ENCODE results near the gene MCOLN1. TPM values are rescaled to one million over a fixed set of nuclear protein-coding genes. Genes with fewer than 3 reads are reported as not detected.
A peak's percentile ranks its signal among the peaks of the same experiment; 100 is the strongest.

The MCOLN1 gene
- total RNA-seq, 4 donors from 2014 or later = 24.5 to 41.1 (median 31.9) TPM

DNA sequence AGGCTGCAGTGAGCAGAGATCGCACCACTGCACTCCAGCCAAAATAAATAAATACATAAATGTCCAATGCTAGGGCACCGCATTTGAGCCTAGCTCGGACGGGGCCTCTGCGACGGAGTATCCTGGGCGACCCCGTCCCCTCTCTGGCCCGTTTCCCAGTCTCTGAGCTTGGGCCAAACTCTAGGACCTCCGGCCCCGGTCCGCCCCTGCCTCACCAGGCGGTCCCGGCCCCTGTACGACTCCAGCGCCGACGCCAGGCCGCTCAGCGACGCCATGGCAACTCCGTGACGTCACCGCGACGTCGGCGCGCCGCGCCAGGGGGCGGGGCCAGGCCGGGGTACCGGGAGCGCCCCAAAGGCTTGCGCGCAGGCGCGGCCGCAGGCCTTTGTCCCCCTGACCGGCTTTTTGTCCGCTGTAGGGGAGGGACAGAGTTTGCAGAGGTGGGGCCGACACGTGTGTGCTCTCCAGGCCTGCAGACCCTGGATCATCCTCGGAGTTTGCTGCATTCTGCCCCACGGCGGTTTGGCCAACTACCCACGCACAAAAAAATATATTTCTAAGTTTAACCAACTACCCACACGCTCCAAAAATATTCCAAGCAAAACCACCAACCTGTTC lies 33.6 kb upstream of the MCOLN1 start, which contains the start of gene PEX11G:
PEX11G (minus strand) TSS at position 300 of the 618 bp plus-strand sequence; CDS start at position 275, 25 bp downstream.
- DNase-seq (ENCODE audit: low spot score) = peak; percentile 87
- ATAC-seq (ENCODE audit: low FRiP score) = peak; percentile 93
- TF ChIP-seq, protein P1, sequence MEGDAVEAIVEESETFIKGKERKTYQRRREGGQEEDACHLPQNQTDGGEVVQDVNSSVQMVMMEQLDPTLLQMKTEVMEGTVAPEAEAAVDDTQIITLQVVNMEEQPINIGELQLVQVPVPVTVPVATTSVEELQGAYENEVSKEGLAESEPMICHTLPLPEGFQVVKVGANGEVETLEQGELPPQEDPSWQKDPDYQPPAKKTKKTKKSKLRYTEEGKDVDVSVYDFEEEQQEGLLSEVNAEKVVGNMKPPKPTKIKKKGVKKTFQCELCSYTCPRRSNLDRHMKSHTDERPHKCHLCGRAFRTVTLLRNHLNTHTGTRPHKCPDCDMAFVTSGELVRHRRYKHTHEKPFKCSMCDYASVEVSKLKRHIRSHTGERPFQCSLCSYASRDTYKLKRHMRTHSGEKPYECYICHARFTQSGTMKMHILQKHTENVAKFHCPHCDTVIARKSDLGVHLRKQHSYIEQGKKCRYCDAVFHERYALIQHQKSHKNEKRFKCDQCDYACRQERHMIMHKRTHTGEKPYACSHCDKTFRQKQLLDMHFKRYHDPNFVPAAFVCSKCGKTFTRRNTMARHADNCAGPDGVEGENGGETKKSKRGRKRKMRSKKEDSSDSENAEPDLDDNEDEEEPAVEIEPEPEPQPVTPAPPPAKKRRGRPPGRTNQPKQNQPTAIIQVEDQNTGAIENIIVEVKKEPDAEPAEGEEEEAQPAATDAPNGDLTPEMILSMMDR (IDR thresholded peaks at IDR 0.05) = no peak

DNA sequence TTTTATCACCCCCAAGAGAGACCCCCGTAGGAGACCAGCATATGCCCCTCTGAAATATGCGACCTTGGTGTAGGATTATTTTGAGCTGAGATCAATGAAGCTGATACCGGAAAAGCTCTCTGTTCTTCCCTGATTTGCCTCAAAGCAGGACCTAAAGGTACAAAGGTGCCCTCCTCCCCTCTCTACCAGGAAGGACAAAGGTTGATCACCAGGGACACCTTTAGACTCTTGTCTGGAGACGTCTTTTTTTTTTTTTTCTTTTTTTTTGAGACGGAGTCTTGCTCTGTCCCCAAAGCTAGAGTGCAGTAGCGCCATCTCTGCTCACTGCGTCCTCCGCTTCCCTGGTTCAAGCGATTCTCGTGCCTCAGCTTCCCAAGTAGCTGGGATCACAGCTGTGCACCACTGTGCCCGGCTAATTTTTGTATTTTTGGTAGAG lies 32.8 kb upstream of the MCOLN1 start:
- no peak for DNase-seq (ENCODE audit: low spot score)
- no peak for ATAC-seq (ENCODE audit: low FRiP score)
- TF ChIP-seq, protein P1 (IDR thresholded peaks at IDR 0.05) = no peak

DNA sequence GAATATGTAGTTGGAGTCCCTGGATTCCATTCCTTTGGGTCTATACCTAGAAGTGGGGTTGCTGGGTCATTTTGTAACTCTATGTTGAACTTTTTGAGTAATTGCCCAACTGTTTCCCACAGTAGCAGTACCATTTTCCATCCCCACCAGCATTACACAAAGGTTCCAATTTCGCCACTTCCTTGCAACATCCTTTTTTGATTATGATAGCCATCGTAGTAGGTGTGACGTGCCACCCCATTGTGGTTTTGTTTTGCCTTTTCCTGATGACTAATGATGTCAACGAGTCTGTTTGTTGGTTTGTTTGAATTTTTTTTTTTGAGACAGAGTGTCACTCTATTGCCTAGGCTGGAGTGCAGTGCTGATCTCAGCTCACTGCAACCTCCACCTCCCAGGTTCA lies 30.3 kb upstream of the MCOLN1 start:
- no peak for DNase-seq (ENCODE audit: low spot score)
- TF ChIP-seq, protein P1 (IDR thresholded peaks at IDR 0.05) = no peak

DNA sequence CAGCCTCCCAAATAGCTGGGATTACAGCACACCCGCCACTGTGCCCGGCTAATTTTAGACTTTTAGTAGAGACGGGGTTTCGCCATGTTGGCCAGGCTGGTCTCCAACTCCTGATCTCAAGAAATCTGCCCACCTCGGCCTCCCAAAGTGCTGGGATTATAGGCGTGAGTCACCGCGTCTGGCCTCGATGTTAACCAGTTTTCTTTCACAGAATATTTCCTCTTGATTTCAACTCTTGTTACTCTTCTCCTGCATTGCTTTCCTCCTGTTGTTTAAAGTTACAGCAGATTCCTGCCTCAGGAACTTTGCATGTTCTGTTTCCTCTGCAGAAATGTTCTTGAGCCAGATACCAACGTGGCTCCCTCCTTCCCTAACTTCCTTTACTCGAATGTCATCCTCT lies 29.9 kb upstream of the MCOLN1 start:
- DNase-seq (ENCODE audit: low spot score) = no peak
- ATAC-seq (ENCODE audit: low FRiP score) = no peak
- TF ChIP-seq, protein P1 (IDR thresholded peaks at IDR 0.05) = no peak

More for the DNA sequence above, 30.3 kb upstream of the MCOLN1 start:
- ATAC-seq (ENCODE audit: low FRiP score) = no peak

DNA sequence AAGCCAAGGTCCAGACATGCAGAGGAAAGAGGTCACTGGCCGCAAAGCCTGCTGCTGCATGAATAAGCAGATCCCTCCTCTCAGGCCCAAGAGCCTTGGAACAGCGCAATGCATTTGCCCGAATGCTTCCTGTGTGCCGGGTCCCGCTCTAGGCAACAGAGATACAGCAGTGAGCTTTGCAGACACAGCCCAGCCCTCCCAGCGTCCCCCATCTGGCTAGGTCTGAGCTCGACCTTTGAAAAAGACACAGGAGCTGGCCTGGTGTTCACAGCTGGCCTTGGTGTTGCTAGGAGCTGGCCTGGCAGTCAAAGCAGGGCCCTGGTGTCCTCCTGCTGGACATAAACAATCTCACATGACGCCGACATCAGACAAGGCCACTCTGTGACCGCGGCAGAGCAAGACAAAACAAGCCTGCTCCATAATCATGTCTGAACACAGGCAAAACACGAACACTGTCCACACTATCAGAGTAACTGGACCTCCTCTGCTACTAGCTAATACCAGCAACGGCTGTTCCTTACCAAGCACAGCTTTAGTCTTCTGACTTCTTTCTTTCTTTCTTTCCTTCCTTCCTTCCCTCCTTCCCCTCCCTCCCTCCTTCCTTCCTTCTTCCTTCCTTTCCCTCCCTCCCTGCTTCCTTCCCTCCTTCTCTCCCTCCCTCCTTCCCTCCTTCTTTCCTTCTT lies 27.9 kb upstream of the MCOLN1 start:
- TF ChIP-seq, protein P1 (IDR thresholded peaks at IDR 0.05) = no peak
- DNase-seq (ENCODE audit: low spot score) (no peak), ATAC-seq (ENCODE audit: low FRiP score) (no peak)

DNA sequence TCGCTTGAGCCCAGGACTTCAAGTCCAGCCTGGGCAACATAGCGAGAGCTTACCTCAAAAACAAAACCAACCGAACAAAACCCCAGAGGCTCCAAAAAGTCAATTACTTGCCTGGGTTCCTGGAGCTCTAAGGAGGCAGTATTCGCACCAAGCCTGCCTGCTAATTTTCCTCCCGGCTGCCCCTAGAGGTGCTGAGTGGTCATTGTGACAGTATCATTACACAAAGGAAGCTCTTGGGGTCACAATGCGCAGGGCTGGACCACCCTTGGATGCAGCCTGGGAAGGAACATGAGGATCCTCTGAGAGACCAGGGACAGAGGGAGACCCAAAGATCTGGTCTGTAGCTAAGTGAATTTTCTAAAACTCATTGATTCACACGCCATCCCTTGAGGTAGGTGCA lies 25.1 kb upstream of the MCOLN1 start:
- ATAC-seq (ENCODE audit: low FRiP score) (no peak), DNase-seq (ENCODE audit: low spot score) (no peak)
- TF ChIP-seq, protein P1 (IDR thresholded peaks at IDR 0.05) = no peak

Measured in omental fat pad (tissue), 4 donors.